Neural progenitor cell (in vitro differentiated cells): ENCODE results near the gene SLC31A2.

ENCODE experiments used
- EZH2 ChIP-seq: fragments of 200-600 bp; sonication (generic); IDR thresholded peaks from 2 replicates; pipeline ENCODE4 v1.6.1; 2017; ENCODE audit warnings: antibody characterized with exemption, mild to moderate bottlenecking, moderate library complexity
- EZH2phosphoT487 ChIP-seq: fragments of 200-600 bp; sonication (generic); IDR thresholded peaks from 2 replicates; pipeline ENCODE4 v1.6.1; 2017; ENCODE audit warnings: antibody characterized with exemption
- TF ChIP-seq, protein P1 (sequence below): fragments of 200-600 bp; sonication (generic); IDR thresholded peaks from 2 replicates; pipeline ENCODE4 v1.5.1; 2017; ENCODE audit warnings: antibody characterized with exemption, mild to moderate bottlenecking

DNA sequence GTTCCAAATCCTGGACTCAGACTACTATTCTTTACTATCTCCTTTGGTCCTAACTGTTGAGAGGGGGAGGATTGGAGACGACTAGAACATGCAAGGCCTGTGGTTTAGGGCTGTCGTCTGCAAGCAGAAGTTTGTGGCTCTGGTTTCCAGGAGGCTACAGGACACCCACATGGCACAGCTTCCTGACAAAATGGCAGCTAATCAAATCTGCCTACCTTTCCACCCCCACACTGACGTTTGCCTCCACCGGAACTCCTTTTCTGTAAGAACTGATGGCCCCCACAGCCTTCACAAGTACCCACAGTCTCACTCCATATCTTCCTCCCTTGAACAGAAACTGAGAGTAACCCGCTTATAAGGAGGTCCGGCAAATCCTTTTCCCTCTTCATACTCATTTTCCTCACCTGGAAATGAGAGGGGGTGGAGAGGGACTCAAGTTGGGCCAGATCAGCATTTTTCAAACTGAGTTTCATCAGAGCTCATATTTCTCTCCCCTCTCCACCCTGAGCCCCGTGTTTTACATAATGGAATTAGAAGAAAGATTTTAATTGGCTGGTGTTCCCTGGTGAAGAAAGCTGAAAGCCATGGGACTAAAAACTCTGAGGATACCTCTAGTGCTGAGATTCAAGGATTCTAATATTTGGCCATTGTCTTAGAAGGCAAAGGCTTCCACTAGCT, 5.2 kb downstream of the SLC31A2 start:
- TF ChIP-seq, protein P1, sequence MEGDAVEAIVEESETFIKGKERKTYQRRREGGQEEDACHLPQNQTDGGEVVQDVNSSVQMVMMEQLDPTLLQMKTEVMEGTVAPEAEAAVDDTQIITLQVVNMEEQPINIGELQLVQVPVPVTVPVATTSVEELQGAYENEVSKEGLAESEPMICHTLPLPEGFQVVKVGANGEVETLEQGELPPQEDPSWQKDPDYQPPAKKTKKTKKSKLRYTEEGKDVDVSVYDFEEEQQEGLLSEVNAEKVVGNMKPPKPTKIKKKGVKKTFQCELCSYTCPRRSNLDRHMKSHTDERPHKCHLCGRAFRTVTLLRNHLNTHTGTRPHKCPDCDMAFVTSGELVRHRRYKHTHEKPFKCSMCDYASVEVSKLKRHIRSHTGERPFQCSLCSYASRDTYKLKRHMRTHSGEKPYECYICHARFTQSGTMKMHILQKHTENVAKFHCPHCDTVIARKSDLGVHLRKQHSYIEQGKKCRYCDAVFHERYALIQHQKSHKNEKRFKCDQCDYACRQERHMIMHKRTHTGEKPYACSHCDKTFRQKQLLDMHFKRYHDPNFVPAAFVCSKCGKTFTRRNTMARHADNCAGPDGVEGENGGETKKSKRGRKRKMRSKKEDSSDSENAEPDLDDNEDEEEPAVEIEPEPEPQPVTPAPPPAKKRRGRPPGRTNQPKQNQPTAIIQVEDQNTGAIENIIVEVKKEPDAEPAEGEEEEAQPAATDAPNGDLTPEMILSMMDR: no peak
- TF ChIP-seq EZH2: no peak
- TF ChIP-seq EZH2phosphoT487: no peak
